H1 (cell line): ENCODE data around the gene PARK7. TPM values are rescaled to one million over a fixed set of nuclear protein-coding genes. Genes with fewer than 3 reads are reported as not detected.

Experiments
- CTCF ChIA-PET: fragments of 300-600 bp; sonication (Branson Sonifier 250); formaldehyde crosslinking; loops from one replicate; lab custom pipeline; 2021; ENCODE audit not compliant: partially characterized antibody; lab: Charles Lee
- POLR2A ChIA-PET: fragments of 300-600 bp; sonication (Branson Sonifier 250); formaldehyde crosslinking; loops from one replicate; lab custom pipeline; 2021; ENCODE audit warnings: inconsistent platforms; ENCODE audit not compliant: partially characterized antibody; lab: Charles Lee
- DNase-seq, 2 experiments: peaks; one replicate each; pipeline versions ENCODE4 v3.0.0 to v3.0.0-alpha.2; 2010 to 2022; ENCODE audit warnings: low spot score in 2 of 2, low read depth in 1 of 2, mixed read lengths in 1 of 2
- FAIRE-seq: peaks from 2 replicates; lab custom pipeline; 2011; peaks lifted over from hg19 to GRCh38; lab: Jason Lieb, UNC
- H2AFZ ChIP-seq: 2 replicates; pipeline ENCODE4 v1.8.1; 2012; ENCODE audit warnings: low read length, inconsistent platforms
- H2AK5ac ChIP-seq: 2 replicates; pipeline ENCODE4 v1.6.1; 2013; ENCODE audit warnings: low read depth, low read length
- H2BK120ac ChIP-seq: replicated peaks from 2 replicates; pipeline ENCODE3; 2013; ENCODE audit warnings: low read depth, low read length, inconsistent platforms
- H2BK12ac ChIP-seq: 2 replicates; pipeline ENCODE4 v1.6.1; 2013; ENCODE audit warnings: low read depth, low read length
- H2BK15ac ChIP-seq: 2 replicates; pipeline ENCODE4 v1.6.1; 2013; ENCODE audit warnings: low read length
- H2BK20ac ChIP-seq: 2 replicates; pipeline ENCODE4 v1.6.1; 2013; ENCODE audit warnings: low read length
- H2BK5ac ChIP-seq: 2 replicates; pipeline ENCODE4 v1.6.1; 2013; ENCODE audit warnings: low read depth, low read length
- H3K14ac ChIP-seq: 2 replicates; pipeline ENCODE4 v1.6.1; 2013; ENCODE audit warnings: inconsistent platforms; ENCODE audit not compliant: insufficient read length
- H3K18ac ChIP-seq: 2 replicates; pipeline ENCODE4 v1.6.1; 2013; ENCODE audit warnings: low read length; ENCODE audit errors: extremely low read depth
- H3K23ac ChIP-seq: 2 replicates; pipeline ENCODE4 v1.6.1; 2013; ENCODE audit warnings: inconsistent platforms; ENCODE audit not compliant: insufficient read length
- H3K23me2 ChIP-seq: 2 replicates; pipeline ENCODE4 v1.6.1; 2013; ENCODE audit warnings: low read depth, low read length
- H3K27ac ChIP-seq: 2 replicates; pipeline ENCODE4 v1.6.1; 2011; ENCODE audit warnings: low read depth, low read length, inconsistent platforms
- H3K27me3 ChIP-seq, 4 experiments: replicated peaks in 1 of 4; 1 replicate in 1 of 4; 2 replicates in 3 of 4; pipeline versions ENCODE4 v1.6.1 to v1.8.1; 2011 to 2013; ENCODE audit warnings: low read length in 3 of 4, mild to moderate bottlenecking in 3 of 4, inconsistent platforms in 2 of 4, mixed read lengths in 2 of 4, moderate library complexity in 1 of 4; ENCODE audit not compliant: control insufficient read depth in 3 of 4, insufficient read depth in 3 of 4; ENCODE audit errors: extremely low read depth in 1 of 4
- H3K36me3 ChIP-seq, 4 experiments: 2 replicates each; pipeline versions ENCODE4 v1.6.1 to v1.8.1; 2011 to 2013; ENCODE audit warnings: mild to moderate bottlenecking in 4 of 4, low read length in 3 of 4, moderate library complexity in 2 of 4, control low read depth in 1 of 4, inconsistent platforms in 1 of 4; ENCODE audit not compliant: insufficient read depth in 4 of 4, control insufficient read depth in 2 of 4
- H3K4ac ChIP-seq: replicated peaks from 2 replicates; pipeline ENCODE3; 2013; ENCODE audit warnings: low read length, low read depth, mixed read lengths, inconsistent platforms; ENCODE audit not compliant: insufficient read length
- H3K4me1 ChIP-seq, 4 experiments: replicated peaks in 1 of 4; 1 replicate in 1 of 4; 2 replicates in 3 of 4; pipeline versions ENCODE4 v1.6.1 to v1.8.1; 2011 to 2013; ENCODE audit warnings: low read length in 3 of 4, inconsistent platforms in 2 of 4, mixed read lengths in 1 of 4; ENCODE audit not compliant: insufficient read depth in 4 of 4, control insufficient read depth in 3 of 4
- H3K4me2 ChIP-seq, 2 experiments: 2 replicates each; pipeline versions ENCODE4 v1.6.1 to v1.8.1; 2011 to 2013; ENCODE audit warnings: low read depth in 2 of 2, low read length in 2 of 2, control low read depth in 1 of 2, inconsistent platforms in 1 of 2, mild to moderate bottlenecking in 1 of 2; ENCODE audit not compliant: insufficient read depth in 1 of 2
- H3K4me3 ChIP-seq, 4 experiments: fragments of 200-600, 300-600 bp in 1 of 4; sonication (generic), shearing (Covaris generic), sonication (Bioruptor Twin) in 1 of 4; 2 replicates each; pipeline versions ENCODE4 v1.5.1 to v1.8.1; 2011 to 2016; ENCODE audit warnings: low read length in 4 of 4, low read depth in 3 of 4, control low read depth in 2 of 4, inconsistent platforms in 2 of 4, mild to moderate bottlenecking in 2 of 4, mixed read lengths in 1 of 4, moderate library complexity in 1 of 4; ENCODE audit not compliant: insufficient read depth in 2 of 4; ENCODE audit errors: extremely low read depth in 1 of 4
- H3K56ac ChIP-seq: replicated peaks from 2 replicates; pipeline ENCODE3; 2013; ENCODE audit warnings: low read depth, mild to moderate bottlenecking, mixed read lengths, low read length, inconsistent platforms; ENCODE audit not compliant: insufficient read length
- H3K79me1 ChIP-seq: 2 replicates; pipeline ENCODE4 v1.6.1; 2013; ENCODE audit warnings: low read depth, low read length, control low read depth
- H3K79me2 ChIP-seq, 2 experiments: 2 replicates each; pipeline versions ENCODE4 v1.6.1 to v1.8.1; 2012 to 2013; ENCODE audit warnings: low read length in 2 of 2, mild to moderate bottlenecking in 2 of 2, inconsistent platforms in 1 of 2; ENCODE audit not compliant: insufficient read depth in 2 of 2, control insufficient read depth in 1 of 2
- H3K9ac ChIP-seq, 4 experiments: replicated peaks in 1 of 4; 1 replicate in 1 of 4; 2 replicates in 3 of 4; pipeline versions ENCODE4 v1.6.1 to v1.8.1; 2011 to 2013; ENCODE audit warnings: low read depth in 3 of 4, low read length in 3 of 4, control low read depth in 2 of 4, mild to moderate bottlenecking in 2 of 4, moderate library complexity in 2 of 4, inconsistent platforms in 1 of 4; ENCODE audit errors: extremely low read depth in 1 of 4
- H3K9me3 ChIP-seq, 2 experiments: 2 replicates each; pipeline versions ENCODE4 v1.6.1 to v1.8.1; 2012 to 2013; ENCODE audit warnings: mild to moderate bottlenecking in 2 of 2, moderate library complexity in 2 of 2, control low read depth in 1 of 2, inconsistent platforms in 1 of 2, low read depth in 1 of 2, low read length in 1 of 2, mixed read lengths in 1 of 2; ENCODE audit not compliant: insufficient read depth in 2 of 2
- H4K20me1 ChIP-seq, 2 experiments: replicated peaks in 1 of 2; 2 replicates each; pipeline versions ENCODE3 to v1.8.1; 2011 to 2013; ENCODE audit warnings: inconsistent platforms in 2 of 2, low read length in 2 of 2, mild to moderate bottlenecking in 1 of 2; ENCODE audit not compliant: insufficient read depth in 2 of 2, control insufficient read depth in 1 of 2
- H4K5ac ChIP-seq: 2 replicates; pipeline ENCODE4 v1.6.1; 2013; ENCODE audit warnings: low read length, low read depth, mixed read lengths, inconsistent platforms; ENCODE audit not compliant: insufficient read length
- H4K8ac ChIP-seq: 2 replicates; pipeline ENCODE4 v1.8.0; 2013; ENCODE audit warnings: mild to moderate bottlenecking, moderate library complexity, low read length, inconsistent platforms; ENCODE audit not compliant: insufficient read depth; ENCODE audit errors: extremely low read depth
- H4K91ac ChIP-seq: replicated peaks from 2 replicates; pipeline ENCODE3; 2013; ENCODE audit warnings: low read length, mixed read lengths, inconsistent platforms; ENCODE audit not compliant: insufficient read length
- ATF3 ChIP-seq: IDR thresholded peaks from 2 replicates; pipeline ENCODE4 v1.6.1; 2011; ENCODE audit warnings: low read depth, mild to moderate bottlenecking, low read length; ENCODE audit not compliant: insufficient read depth
- NANOG ChIP-seq: IDR thresholded peaks from 2 replicates; pipeline ENCODE4 v1.6.1; 2011; ENCODE audit warnings: low read length, low read depth, mild to moderate bottlenecking, inconsistent platforms; ENCODE audit not compliant: insufficient read depth, poor library complexity, severe bottlenecking
- RBBP5 ChIP-seq: IDR thresholded peaks from 2 replicates; pipeline ENCODE4 v1.7.1; 2012; ENCODE audit warnings: low read depth, mild to moderate bottlenecking, inconsistent platforms, low read length, moderate library complexity, borderline replicate concordance
- TAF1 ChIP-seq: IDR thresholded peaks from 2 replicates; pipeline ENCODE4 v1.6.1; 2011; ENCODE audit warnings: mild to moderate bottlenecking, low read depth, low read length
- TAF7 ChIP-seq: optimal IDR thresholded peaks from 2 replicates; pipeline ENCODE3; 2011; ENCODE audit warnings: low read depth, mild to moderate bottlenecking, inconsistent platforms, low read length, moderate library complexity, borderline replicate concordance
- TBP ChIP-seq: IDR thresholded peaks from 2 replicates; pipeline ENCODE4 v1.6.1; 2011; ENCODE audit warnings: low read depth, low read length, improper control_type of control experiment
- WGBS, 2 experiments: shearing (Covaris generic) in 1 of 2; methylation state at CpG; one replicate each; pipeline versions ENCODE4 v1.1.6 to v1.1.7; 2013 to 2015; ENCODE audit warnings: low lambda C conversion rate in 2 of 2, mixed read lengths in 2 of 2, inconsistent platforms in 1 of 2, low coverage in 1 of 2, missing lambda C conversion rate in 1 of 2; ENCODE audit not compliant: insufficient replicate concordance in 2 of 2, insufficient coverage in 1 of 2, insufficient read length in 1 of 2; ENCODE audit errors: extremely low coverage in 1 of 2, missing lambda C conversion rate in 1 of 2; 5-methylcytosine and 5-hydroxymethylcytosine counted together
- polyA plus RNA-seq, 7 experiments: library from polyadenylated mRNA; depleted of rRNA in 3 of 7; stranded (reverse) in 5 of 7; unstranded in 2 of 7; fragments of >200 nt in 5 of 7; fragments of 200-250 nt in 2 of 7; gene quantifications; 1 replicate in 5 of 7; 2 replicates in 1 of 7; 4 replicates in 1 of 7; pipeline versions ENCODE4 v1.2.1 to v1.2.3, GENCODE V29; 2011 to 2013; ENCODE audit warnings: missing spikeins in 2 of 7, mixed read lengths in 2 of 7
- total RNA-seq: library from RNA; stranded (reverse); fragmentation: NEBNext Ultra II Directional; extraction: Animal tissue kit (Norgen Biotek cat#: 25700); gene quantifications from 2 replicates; pipeline ENCODE4 v1.2.1, GENCODE V29; 2021

The PARK7 gene
- total and polyA plus RNA-seq, 2 of the 8 experiments (the other 6 are each of a cell fraction or from before 2014, with no cell fraction given), result 206 to 383 TPM

- Histone ChIP-seq H4K8ac (no peak overlapping the region), H3K36me3 (peaks cover 12 to 41% (median 28%) of the 10 kb centered on the region in 4 experiments), H2AFZ (no peak overlapping the region), H3K4me1 (peaks cover 0 to 5% (median 2%) of the 10 kb centered on the region in 4 experiments; a peak in 4 of 7 replicates), H3K4ac (no peak overlapping the region), H3K56ac (no peak overlapping the region), H3K23me2 (no peaks in the 10 kb centered on the region), H3K9ac (no peak overlapping the region), H4K91ac (no peak overlapping the region), H4K5ac (no peak overlapping the region), H3K27ac (no peak overlapping the region), H3K4me2 (no peak overlapping the region), H3K14ac (no peak overlapping the region), H3K23ac (no peak overlapping the region), H2BK120ac (no peak overlapping the region), H3K79me2 (peaks cover 0 to 48% of the 10 kb centered on the region in 2 experiments), H3K9me3 (no peaks in the 10 kb centered on the region), H3K27me3 (no peaks in the 10 kb centered on the region), H3K4me3 (no peak overlapping the region), H2BK15ac (no peak overlapping the region), H4K20me1 (peaks cover 2 to 6% of the 10 kb centered on the region in 2 experiments), H3K18ac (no peak overlapping the region), H2BK20ac (no peak overlapping the region), H2BK5ac (no peak overlapping the region), H3K79me1 (no peaks in the 10 kb centered on the region; the same call in 1 of the 2 replicates), H2BK12ac (no peak overlapping the region), H2AK5ac (no peak overlapping the region)
- no peak for FAIRE-seq
- ChIA-PET POLR2A (no interaction called here), CTCF (interaction anchor here (1.4 to 12.6 kb wide), 6 partner anchors 11 to 304 kb away, joined by 5 to 211 read pairs (median 16); partner anchors contain the start of gene SLC45A1)
- no peak for DNase-seq
- WGBS, 2 experiments, result 97% methylated on average over 4 of the region's 4 CpGs; no CpG with 5 or more reads in 1 of the 2 experiments
- no peak for TF ChIP-seq TAF1
- TF ChIP-seq TBP, result no peak
- TF ChIP-seq RBBP5, result no peak
- TF ChIP-seq TAF7, result no peak
- no peak for TF ChIP-seq ATF3
- TF ChIP-seq NANOG, result no peak
Measured at GRCh38 chr1:8012955-8013354, 51.4 kb downstream of the PARK7 start.
